ACC112 (cell line): ENCODE data around the gene RAB9B.

Experiments
- H2AFZ ChIP-seq: fragments of 200-600 bp; sonication (generic); one replicate; pipeline ENCODE4 v1.6.0; 2017; ENCODE audit warnings: antibody characterized with exemption, low read length; ENCODE audit not compliant: unreplicated experiment
- H3K27ac ChIP-seq: fragments of 200-600 bp; sonication (generic); 2 replicates; pipeline ENCODE4 v1.5.1; 2014; ENCODE audit warnings: low read depth, mild to moderate bottlenecking, antibody characterized with exemption, low read length, moderate library complexity
- H3K27me3 ChIP-seq: fragments of 200-600 bp; sonication (generic); 2 replicates; pipeline ENCODE4 v1.6.1; 2014; ENCODE audit warnings: mild to moderate bottlenecking, antibody characterized with exemption, low read length, moderate library complexity, mixed read lengths; ENCODE audit not compliant: insufficient read depth
- H3K36me3 ChIP-seq: fragments of 200-600 bp; sonication (generic); 2 replicates; pipeline ENCODE4 v1.6.1; 2016; ENCODE audit warnings: mild to moderate bottlenecking, antibody characterized with exemption, low read length, moderate library complexity, mixed read lengths; ENCODE audit not compliant: insufficient read depth
- H3K4me1 ChIP-seq: fragments of 200-600 bp; sonication (generic); one replicate; pipeline ENCODE4 v1.6.1; 2016; ENCODE audit warnings: low read length, mixed read lengths; ENCODE audit not compliant: insufficient read depth, unreplicated experiment, control insufficient read depth
- H3K4me3 ChIP-seq: fragments of 200-600 bp; sonication (generic); 2 replicates; pipeline ENCODE4 v1.5.1; 2014; ENCODE audit warnings: mild to moderate bottlenecking, low read depth, low read length
- H3K79me2 ChIP-seq: fragments of 200-600 bp; sonication (generic); one replicate; pipeline ENCODE4 v1.6.0; 2016; ENCODE audit warnings: low read length; ENCODE audit not compliant: control insufficient read depth, unreplicated experiment, insufficient read depth

The RAB9B gene

DNA sequence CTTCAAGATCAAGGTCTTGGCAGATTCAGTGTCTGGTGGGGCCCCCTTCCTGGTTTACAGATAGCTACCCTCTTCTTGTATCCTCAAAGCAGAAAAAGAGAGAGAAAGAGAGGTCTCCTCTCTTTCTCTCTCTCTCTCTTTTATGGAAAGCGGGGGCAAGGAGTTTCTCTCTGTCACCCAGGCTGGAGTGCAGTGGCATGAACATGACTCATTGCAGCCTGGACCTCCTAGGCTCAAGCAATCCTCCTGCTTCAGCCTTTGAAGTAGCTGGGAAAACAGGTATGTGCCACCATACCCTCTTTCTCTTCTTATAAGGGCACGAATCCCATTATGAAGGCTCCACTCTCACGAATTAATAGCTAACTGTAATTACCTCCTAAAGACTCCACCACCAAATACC is 20.2 kb downstream of the RAB9B start:
- H3K27ac ChIP-seq: no peak overlapping the region
- no peaks in the 10 kb centered on the region for H3K36me3 ChIP-seq
- no peaks in the 10 kb centered on the region for H3K27me3 ChIP-seq
- no peak overlapping the region for H2AFZ ChIP-seq
- H3K4me1 ChIP-seq: no peaks in the 10 kb centered on the region
- H3K4me3 ChIP-seq: no peak overlapping the region
- no peaks in the 10 kb centered on the region for H3K79me2 ChIP-seq

DNA sequence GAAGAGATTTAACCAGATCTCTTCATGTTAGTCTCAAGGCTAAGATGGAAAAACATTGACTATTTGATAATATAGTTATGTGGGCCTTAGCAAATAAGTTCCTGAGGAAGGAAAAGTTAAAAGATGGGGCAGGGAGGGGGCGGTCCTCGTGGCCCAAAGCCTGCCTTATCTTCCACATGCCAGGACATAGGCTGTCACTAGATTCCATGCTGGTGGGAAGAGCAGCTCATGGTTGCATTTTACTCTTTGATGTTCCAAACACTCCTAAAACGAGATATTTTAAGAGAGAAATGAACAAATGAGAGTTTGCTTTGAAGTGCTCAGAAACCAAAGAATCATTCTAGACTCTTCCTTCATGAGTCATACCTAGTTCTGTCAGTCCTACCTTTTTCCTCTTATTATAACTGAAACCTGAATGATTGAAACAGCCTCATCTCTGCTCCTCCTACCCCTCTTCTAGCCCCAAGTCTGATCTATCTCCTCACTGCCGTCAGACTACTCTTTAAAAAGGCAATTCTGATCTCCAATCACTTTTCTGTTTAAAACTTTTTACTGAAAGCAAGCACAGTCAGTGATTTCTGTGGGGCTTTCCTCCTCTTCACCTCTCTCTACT is 25.1 kb downstream of the RAB9B start:
- no peaks in the 10 kb centered on the region for H3K4me1 ChIP-seq
- no peaks in the 10 kb centered on the region for H3K79me2 ChIP-seq
- H3K27ac ChIP-seq: no peak overlapping the region
- H2AFZ ChIP-seq: no peak overlapping the region
- H3K27me3 ChIP-seq: no peaks in the 10 kb centered on the region
- H3K36me3 ChIP-seq: no peaks in the 10 kb centered on the region
- H3K4me3 ChIP-seq: no peak overlapping the region

DNA sequence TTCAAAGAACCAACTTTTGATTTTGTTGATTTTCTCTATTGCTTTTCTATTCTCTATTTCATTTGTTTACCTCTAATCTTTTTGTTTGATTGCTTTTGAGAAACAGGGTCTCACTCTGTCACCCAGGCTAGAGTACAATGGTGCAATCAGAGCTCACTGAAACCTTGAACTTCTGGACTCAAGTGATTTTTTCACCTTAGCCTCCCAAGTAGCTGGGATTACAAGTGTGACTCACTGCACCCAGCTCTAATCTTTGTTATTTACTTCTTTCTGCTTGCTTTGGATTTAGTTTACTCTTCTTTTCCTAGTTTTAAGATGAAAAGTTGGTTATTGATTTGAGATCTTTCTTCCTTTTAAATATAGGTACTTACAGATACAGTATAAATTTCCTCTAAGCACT is 26.2 kb downstream of the RAB9B start:
- Histone ChIP-seq H3K79me2 (no peaks in the 10 kb centered on the region), H2AFZ (no peak overlapping the region), H3K4me3 (no peak overlapping the region), H3K27me3 (no peaks in the 10 kb centered on the region), H3K27ac (no peak overlapping the region), H3K4me1 (no peaks in the 10 kb centered on the region), H3K36me3 (no peaks in the 10 kb centered on the region)

DNA sequence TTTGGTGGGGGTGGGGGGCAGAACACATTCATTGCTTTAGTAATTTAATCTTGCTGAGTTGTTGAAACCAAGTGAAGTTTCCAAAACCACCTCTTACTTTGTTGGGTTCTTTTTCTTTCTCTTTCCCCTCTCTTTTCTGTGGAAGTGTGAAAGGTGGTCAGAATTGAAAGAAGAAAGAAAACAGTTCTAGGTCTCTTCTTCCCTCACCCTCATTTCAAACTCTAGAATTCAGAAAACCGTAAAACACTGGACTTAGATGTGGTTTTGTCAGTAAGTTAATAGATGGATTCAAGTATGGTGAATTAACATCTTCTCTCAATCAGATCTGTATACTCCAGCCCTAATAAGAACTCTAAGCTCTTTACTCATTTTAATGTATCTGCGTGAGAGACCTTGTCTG is 31.7 kb downstream of the RAB9B start:
- H2AFZ ChIP-seq: no peak overlapping the region

DNA sequence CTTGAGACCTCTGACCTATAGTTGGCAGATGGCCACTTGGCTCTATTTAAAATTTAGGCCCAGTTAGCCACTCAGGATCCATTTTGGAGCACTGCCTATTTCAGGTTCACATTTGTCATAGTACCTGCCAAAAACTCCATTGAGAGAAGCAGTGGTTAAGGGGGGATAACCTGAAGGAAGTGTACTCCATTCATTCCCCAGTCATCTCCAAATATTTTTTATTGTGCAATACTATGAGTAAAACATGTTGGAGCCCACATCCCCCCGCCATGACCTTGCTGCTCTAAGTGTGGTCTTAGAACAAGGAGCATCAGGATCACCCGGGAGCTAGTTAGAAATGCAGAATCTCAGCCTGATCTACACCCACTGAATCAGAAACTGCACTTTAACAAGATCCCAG is 34.4 kb downstream of the RAB9B start:
- no peak overlapping the region for H3K27ac ChIP-seq
- no peak overlapping the region for H3K4me3 ChIP-seq
- H3K27me3 ChIP-seq: no peaks in the 10 kb centered on the region
- H3K36me3 ChIP-seq: no peaks in the 10 kb centered on the region
- H2AFZ ChIP-seq: no peak overlapping the region
- peaks cover 16% of the 10 kb centered on the region for H3K4me1 ChIP-seq
- H3K79me2 ChIP-seq: no peaks in the 10 kb centered on the region

More for the DNA sequence above, 31.7 kb downstream of the RAB9B start:
- H3K36me3 ChIP-seq: no peaks in the 10 kb centered on the region
- H3K27ac ChIP-seq: no peak overlapping the region
- no peaks in the 10 kb centered on the region for H3K27me3 ChIP-seq
- H3K4me3 ChIP-seq: no peak overlapping the region
- no peaks in the 10 kb centered on the region for H3K4me1 ChIP-seq
- no peaks in the 10 kb centered on the region for H3K79me2 ChIP-seq

DNA sequence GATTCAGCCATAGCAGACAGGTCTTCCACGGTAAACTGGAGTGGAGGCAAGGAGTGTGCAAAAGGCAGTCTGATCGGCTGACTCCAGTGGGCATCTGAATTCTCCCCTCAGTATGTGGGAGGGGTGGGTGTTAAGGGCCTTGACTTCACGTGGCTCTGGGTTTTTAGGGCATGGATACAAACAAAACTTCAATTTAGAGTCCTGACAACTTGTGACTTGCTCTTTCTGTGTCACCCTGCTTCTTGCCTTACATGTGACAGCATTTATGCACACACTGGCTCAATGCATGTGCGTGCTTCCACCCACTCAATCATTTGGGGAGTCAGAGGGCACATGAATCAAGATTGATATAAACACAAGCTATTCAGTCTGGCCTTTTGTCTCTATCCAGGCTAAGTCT is 37.9 kb downstream of the RAB9B start:
- H3K27me3 ChIP-seq: no peaks in the 10 kb centered on the region
- H3K4me1 ChIP-seq: peaks cover 30% of the 10 kb centered on the region
- H3K79me2 ChIP-seq: no peaks in the 10 kb centered on the region
- H3K27ac ChIP-seq: peak overlapping the region; percentile 80
- H3K4me3 ChIP-seq: peak overlapping the region; percentile 78
- peak overlapping the region; percentile 77 for H2AFZ ChIP-seq
- H3K36me3 ChIP-seq: no peaks in the 10 kb centered on the region

DNA sequence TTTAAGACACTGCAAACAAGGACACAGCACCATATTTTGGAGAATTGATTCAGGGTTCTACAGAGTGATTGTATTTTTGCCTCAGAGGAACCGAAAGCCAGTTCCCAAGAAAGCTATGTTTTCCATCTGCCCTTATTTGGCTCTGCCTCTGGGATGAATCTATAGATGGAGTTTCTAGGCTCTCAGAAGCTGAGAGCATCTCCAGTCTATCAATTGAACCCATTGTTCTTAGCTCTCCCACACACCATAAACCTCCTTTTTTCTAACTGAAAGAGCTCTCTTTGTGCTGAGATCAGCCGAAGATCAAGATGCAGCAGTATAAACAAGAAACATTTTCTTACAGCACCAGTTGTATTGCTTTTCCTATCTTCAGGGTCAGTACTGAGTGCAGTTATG is 38.5 kb downstream of the RAB9B start:
- Histone ChIP-seq H2AFZ (peak overlapping the region; percentile 77), H3K4me3 (peak overlapping the region; percentile 78), H3K4me1 (peaks cover 30% of the 10 kb centered on the region), H3K36me3 (no peaks in the 10 kb centered on the region), H3K79me2 (no peaks in the 10 kb centered on the region), H3K27me3 (no peaks in the 10 kb centered on the region), H3K27ac (peak overlapping the region; percentile 80)

DNA sequence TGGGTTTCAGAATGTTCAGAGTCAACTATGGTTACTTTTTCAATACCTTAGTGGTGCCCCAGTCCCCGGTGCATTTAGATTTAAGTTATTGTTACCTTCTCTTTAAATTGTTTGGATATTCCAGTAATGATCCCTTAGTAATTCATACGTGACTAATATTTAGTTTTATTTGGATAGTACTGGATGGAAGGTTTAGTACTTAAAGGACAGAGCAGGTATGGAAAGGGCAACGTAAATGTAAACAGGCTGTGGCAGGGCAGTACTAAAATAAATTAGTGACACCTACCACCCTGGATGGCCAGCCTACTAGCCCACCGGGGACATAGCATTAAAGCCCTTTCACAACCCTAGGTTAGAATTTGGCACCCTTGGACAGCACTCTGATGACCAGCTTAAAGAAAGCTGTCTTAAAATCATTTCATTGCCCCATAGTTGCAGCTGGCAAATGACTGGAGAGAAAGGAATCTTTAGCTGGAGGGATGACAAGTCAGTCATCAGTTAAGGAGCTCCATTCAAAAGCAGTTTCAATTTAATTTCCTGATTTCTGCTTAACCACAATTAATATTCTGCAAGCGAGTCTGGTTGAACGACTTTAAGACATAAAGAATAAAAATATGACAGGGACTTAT is 39.0 kb downstream of the RAB9B start:
- Histone ChIP-seq H2AFZ (peak overlapping the region; percentile 77), H3K4me1 (peaks cover 30% of the 10 kb centered on the region), H3K27me3 (no peaks in the 10 kb centered on the region), H3K4me3 (peak overlapping the region; percentile 78), H3K79me2 (no peaks in the 10 kb centered on the region), H3K27ac (peak overlapping the region; percentile 80), H3K36me3 (no peaks in the 10 kb centered on the region)

DNA sequence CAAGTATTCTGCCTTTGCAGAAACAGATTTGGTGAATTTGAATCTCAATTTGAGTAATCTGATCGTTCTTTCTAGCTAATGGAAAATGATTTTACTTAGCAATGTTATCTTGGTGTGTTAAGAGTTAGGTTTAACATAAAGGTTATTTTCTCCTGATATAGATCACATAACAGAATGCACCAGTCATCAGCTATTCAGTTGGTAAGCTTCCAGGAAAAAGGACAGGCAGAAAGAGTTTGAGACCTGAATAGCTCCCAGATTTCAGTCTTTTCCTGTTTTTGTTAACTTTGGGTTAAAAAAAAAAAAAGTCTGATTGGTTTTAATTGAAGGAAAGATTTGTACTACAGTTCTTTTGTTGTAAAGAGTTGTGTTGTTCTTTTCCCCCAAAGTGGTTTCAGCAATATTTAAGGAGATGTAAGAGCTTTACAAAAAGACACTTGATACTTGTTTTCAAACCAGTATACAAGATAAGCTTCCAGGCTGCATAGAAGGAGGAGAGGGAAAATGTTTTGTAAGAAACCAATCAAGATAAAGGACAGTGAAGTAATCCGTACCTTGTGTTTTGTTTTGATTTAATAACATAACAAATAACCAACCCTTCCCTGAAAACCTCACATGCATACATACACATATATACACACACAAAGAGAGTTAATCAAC is 40.1 kb downstream of the RAB9B start:
- Histone ChIP-seq H3K36me3 (no peaks in the 10 kb centered on the region), H3K27me3 (no peaks in the 10 kb centered on the region), H3K79me2 (no peaks in the 10 kb centered on the region)

DNA sequence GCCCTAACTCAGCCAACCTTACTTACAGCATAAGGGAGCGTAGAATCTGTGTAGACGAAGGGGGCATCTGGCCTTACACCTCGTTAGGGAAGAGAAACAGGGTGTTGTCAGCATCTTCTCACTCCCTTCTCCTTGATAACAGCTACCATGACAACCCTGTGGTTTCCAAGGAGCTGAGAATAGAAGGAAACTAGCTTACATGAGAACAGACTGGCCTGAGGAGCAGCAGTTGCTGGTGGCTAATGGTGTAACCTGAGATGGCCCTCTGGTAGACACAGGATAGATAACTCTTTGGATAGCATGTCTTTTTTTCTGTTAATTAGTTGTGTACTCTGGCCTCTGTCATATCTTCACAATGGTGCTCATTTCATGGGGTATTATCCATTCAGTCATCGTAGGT is 40.8 kb downstream of the RAB9B start:
- Histone ChIP-seq H3K4me1 (peaks cover 30% of the 10 kb centered on the region), H3K36me3 (no peaks in the 10 kb centered on the region), H2AFZ (no peak overlapping the region), H3K4me3 (no peak overlapping the region), H3K27me3 (no peaks in the 10 kb centered on the region), H3K79me2 (no peaks in the 10 kb centered on the region), H3K27ac (peak overlapping the region; percentile 80)

More for the DNA sequence above, 40.1 kb downstream of the RAB9B start:
- Histone ChIP-seq H3K4me3 (0 out of 2 replicates have a peak overlapping the region, but pooled peaks have one; percentile 25), H3K4me1 (peaks cover 30% of the 10 kb centered on the region), H2AFZ (no peak overlapping the region), H3K27ac (peak overlapping the region; percentile 80)

DNA sequence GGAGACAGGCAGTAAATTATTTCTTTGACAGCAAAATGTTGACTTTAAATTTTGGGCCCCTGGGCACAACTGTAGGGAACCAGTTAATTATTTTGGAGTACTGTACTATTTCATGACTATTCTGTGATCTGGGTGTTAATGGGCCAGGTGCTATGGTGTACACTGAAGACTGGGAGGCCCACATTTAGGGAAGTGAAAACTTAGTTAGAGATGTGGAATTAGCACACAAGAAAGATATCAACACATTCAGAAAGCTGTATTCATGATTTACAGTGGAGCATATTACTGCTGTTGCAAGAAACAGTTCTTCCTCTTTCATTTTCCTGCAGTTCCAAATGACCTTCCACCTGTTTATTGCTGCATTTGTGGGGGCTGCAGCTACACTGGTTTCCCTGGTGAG is 43.1 kb downstream of the RAB9B start:
- no peaks in the 10 kb centered on the region for H3K36me3 ChIP-seq
- H3K27ac ChIP-seq: no peak overlapping the region
- H3K4me1 ChIP-seq: peaks cover 23% of the 10 kb centered on the region
- no peaks in the 10 kb centered on the region for H3K27me3 ChIP-seq
- H3K4me3 ChIP-seq: no peak overlapping the region
- no peaks in the 10 kb centered on the region for H3K79me2 ChIP-seq
- no peak overlapping the region for H2AFZ ChIP-seq
